ENCODE data around the gene PTBP2.

The PTBP2 gene

DNA sequence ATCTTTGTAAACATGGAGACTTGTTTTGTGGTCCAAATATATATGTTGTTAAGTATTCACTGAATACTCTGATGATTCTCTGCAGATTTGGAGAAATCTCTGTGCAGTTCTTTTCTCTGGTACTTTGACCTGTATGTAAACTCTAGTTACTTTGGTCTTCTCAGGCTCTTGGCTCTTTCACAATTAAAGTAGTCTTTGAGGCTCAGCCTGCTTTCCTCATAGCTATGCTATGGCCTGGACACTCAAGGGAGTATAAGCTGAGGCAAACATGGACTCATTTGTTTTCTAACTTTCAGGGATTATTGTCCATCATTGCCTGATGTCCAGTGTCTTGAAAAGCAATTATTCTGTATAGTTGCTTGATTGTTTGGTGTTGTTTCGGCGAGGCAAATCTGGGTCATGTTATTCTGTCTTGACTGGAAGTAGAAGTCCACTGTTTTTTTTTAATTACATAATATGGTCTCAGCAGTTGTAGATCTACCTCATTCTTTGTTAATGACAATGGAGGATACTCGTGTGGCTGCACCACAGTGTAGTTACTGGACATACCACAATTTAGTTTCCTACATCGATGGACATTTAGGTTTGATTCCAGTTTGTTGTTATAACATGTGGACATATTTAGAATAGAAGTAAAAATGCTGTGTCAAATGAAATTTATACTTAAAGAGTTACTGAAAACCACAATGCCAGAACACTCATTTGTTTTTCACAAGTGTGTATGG, 9.2 kb downstream of the PTBP2 start:
- Mint-ChIP-seq H3K4me1 (peaks cover 23% of the 10 kb centered on the region), H3K27me3 (ENCODE audit: low read depth) (no peaks in the 10 kb centered on the region), H3K9me3 (peaks cover 29% of the 10 kb centered on the region), H3K27ac (peak overlapping the region; percentile 20 to 58 (median 42)), H3K36me3 (ENCODE audit: low read depth) (peaks cover 89% of the 10 kb centered on the region), H3K4me3 (no peak overlapping the region)
- TF ChIP-seq, protein P1, sequence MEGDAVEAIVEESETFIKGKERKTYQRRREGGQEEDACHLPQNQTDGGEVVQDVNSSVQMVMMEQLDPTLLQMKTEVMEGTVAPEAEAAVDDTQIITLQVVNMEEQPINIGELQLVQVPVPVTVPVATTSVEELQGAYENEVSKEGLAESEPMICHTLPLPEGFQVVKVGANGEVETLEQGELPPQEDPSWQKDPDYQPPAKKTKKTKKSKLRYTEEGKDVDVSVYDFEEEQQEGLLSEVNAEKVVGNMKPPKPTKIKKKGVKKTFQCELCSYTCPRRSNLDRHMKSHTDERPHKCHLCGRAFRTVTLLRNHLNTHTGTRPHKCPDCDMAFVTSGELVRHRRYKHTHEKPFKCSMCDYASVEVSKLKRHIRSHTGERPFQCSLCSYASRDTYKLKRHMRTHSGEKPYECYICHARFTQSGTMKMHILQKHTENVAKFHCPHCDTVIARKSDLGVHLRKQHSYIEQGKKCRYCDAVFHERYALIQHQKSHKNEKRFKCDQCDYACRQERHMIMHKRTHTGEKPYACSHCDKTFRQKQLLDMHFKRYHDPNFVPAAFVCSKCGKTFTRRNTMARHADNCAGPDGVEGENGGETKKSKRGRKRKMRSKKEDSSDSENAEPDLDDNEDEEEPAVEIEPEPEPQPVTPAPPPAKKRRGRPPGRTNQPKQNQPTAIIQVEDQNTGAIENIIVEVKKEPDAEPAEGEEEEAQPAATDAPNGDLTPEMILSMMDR (IDR thresholded peaks at IDR 0.05; ENCODE audit: unreplicated experiment in 3 of 3), result no peak

DNA sequence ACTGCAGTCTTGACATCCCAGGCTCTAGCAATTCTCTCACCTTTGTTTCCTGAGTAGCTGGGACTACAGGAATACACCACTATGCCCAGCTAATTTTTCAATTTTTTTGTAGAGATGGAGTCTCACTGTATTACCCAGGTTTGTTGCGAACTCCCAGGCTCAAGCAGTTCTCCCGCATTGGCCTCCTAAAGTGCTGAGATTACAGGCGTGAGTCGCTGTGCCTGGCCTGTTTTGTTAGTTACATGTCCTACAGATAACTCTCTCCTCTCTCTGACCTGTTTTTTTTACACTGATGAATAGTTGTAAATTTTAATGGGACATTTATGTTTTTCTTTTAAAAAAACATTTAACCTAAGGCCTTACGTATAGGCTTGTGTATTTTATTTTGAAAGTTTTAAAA, 19.8 kb downstream of the PTBP2 start:
- H3K4me1 Mint-ChIP-seq, result peaks cover 10% of the 10 kb centered on the region
- peak overlapping the region; percentile 16 to 74 (median 58) for H3K27ac Mint-ChIP-seq
- TF ChIP-seq, protein P1 (IDR thresholded peaks at IDR 0.05; ENCODE audit: unreplicated experiment in 3 of 3), result no peak
- H3K36me3 Mint-ChIP-seq (ENCODE audit: low read depth), result peaks cover 89% of the 10 kb centered on the region
- H3K9me3 Mint-ChIP-seq, result peaks cover 4% of the 10 kb centered on the region
- no peak overlapping the region for H3K4me3 Mint-ChIP-seq
- no peaks in the 10 kb centered on the region for H3K27me3 Mint-ChIP-seq (ENCODE audit: low read depth)

DNA sequence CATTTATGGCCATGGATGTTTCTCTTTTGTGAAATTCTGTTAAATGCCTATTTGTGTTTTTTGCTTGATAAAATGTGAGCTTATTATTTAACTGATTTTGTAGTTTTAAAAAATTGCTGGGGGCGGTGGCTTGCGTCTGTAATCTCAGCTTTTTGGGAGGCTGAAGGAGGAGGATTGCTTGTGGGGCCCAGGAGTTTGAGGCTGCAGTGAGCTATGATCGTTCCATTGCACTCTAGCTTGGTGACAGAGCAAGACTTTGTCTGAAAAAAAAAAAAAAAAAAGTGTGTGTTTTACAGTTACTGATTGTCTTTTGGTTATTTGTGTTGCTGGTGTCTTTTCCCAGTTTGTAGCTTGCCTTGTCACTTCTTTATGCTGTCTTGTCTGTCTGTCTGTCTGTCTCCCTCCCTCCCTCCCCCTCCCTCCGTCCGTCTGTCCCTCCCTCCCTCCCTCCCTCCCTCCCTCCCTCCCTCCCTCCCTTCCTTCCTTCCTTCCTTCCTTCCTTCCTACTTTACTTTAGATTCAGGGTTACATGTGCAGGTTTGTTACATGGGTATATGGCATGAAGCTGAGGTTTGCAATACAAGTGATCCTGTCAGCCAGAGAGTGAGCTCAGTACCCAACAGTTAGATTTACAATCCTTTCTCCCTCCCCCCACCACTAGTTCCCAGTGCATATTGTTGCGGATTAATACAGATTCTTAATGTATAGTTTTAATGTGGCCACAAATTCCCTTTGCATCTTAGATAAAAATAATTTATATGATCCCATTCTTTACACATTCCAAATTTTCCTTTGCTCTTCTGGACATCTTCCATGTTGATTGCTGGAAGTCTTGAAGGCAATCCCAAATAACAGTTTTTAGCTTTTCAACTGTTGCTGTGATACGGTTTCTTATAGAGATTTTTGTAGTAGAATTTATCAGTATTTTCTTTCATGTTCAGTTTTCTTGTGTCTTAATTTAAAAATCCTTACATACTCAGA, 25.1 kb downstream of the PTBP2 start:
- H3K36me3 Mint-ChIP-seq (ENCODE audit: low read depth), result peaks cover 87% of the 10 kb centered on the region
- H3K9me3 Mint-ChIP-seq, result peaks cover 7% of the 10 kb centered on the region
- H3K4me1 Mint-ChIP-seq, result peaks cover 27% of the 10 kb centered on the region
- H3K27ac Mint-ChIP-seq, result peak overlapping the region in 2 of 3 experiments; percentile 47 to 74
- H3K4me3 Mint-ChIP-seq, result no peak overlapping the region
- TF ChIP-seq, protein P1 (IDR thresholded peaks at IDR 0.05; ENCODE audit: unreplicated experiment in 3 of 3), result no peak
- H3K27me3 Mint-ChIP-seq (ENCODE audit: low read depth), result no peaks in the 10 kb centered on the region

DNA sequence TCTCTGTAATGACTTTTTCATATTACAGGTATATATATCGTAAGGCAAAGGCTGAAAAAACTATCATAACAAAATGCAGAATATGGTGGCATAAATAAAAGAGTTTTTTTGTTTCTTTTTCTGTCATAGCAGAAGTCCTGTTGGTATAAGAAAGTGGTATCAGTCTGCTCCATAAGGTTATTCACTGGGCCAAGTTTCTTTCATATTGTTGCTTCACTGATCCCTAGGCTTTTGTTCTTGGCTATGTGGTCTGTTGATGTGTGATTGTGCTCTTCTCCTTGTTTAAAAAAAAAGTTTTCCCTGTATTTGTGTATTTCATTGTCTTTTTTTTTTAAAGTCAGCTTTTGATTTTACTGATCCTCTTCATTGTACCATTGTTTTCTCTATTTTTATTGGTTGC, 26.0 kb downstream of the PTBP2 start:
- Mint-ChIP-seq H3K36me3 (ENCODE audit: low read depth) (peaks cover 87% of the 10 kb centered on the region), H3K27ac (peak overlapping the region in 1 of 3 experiments; percentile 47), H3K27me3 (ENCODE audit: low read depth) (no peaks in the 10 kb centered on the region), H3K9me3 (peaks cover 8% of the 10 kb centered on the region), H3K4me1 (peaks cover 21% of the 10 kb centered on the region), H3K4me3 (no peak overlapping the region)
- TF ChIP-seq, protein P1 (IDR thresholded peaks at IDR 0.05; ENCODE audit: unreplicated experiment in 3 of 3), result no peak

DNA sequence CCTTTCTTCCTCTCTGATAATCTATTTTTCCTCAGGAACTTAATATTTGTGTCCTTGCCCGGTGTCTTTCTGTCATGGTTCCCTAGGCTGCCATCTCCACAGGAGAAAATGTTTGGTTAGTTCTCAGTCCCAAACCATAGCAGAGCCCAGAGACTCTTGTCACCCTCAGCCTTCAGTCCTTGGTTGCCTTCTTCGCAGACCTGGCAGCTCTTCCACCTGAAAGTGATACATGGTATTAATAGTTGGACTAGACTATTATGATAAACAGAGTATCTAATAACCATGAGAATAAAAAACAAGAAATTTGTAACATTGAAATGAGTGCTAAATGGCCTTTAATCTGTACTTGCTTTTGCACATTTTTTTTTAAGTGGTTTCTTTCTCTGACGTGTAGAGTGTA, 26.5 kb downstream of the PTBP2 start:
- Mint-ChIP-seq H3K27ac (peak overlapping the region in 1 of 3 experiments; percentile 47), H3K4me3 (no peak overlapping the region), H3K27me3 (ENCODE audit: low read depth) (no peaks in the 10 kb centered on the region), H3K9me3 (peaks cover 12% of the 10 kb centered on the region), H3K4me1 (peaks cover 21% of the 10 kb centered on the region), H3K36me3 (ENCODE audit: low read depth) (peaks cover 87% of the 10 kb centered on the region)
- TF ChIP-seq, protein P1 (IDR thresholded peaks at IDR 0.05; ENCODE audit: unreplicated experiment in 3 of 3), result no peak
